NOMO-1 treated with dmso at 0.1 percent for 144 hours (cell line): ENCODE results near the gene PLCB1.

Experiments used
- DNase-seq: peaks from one replicate; lab custom pipeline; 2025; ENCODE audit not compliant: unreplicated experiment; lab: John Stamatoyannopoulos, UW

Gene PLCB1

DNA sequence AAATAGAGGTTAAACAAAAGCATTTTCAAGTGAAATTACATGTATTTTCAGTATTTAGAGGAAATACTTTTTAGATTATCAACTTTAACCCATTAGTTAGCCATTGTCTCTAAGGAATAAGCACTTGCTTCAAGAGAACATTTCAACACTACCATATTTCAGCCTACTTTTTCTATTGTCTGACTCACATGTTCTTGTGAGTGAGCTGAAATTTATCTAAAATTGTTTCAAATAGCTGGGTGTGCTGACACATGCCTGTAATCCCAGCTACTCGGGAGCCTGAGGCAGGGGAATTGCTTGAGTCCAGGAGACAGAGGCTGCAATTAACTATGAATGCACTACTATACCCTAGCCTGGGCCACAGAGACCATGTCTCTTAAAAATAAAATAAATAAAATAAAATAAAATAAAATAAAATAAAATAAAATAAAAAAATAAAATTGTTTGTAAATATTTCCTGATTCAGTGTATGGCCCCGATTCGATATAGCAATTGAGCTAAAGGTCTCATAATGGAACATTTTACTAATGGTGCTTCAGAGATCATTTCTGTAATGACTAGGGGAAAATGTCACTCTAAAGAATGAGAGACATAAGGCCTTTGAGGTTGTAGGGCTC is 612.3 kb downstream of the PLCB1 start:
- DNase-seq, result no peak

DNA sequence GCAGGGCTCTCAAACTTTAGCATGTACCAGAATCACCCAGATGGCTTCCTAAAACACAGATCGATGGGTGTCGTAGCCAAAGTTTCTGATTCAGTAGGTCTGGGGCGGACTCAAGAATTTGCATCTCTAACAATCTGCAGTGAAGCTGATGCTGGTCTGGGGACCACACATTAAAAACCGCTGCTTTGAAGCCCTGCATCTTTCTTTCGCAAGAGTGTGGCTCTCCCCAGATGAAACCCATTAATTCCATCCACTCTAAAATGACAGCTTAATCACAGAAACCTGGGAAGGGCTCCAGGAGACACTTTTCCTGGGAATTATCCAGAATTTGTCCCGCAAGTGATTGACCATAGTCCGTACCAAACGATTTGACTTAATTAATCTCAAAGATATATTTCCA is 617.0 kb downstream of the PLCB1 start:
- DNase-seq, result no peak

- no peak for DNase-seq
Measured at GRCh38 chr20:8749986-8750385, 617.9 kb downstream of the PLCB1 start.

DNA sequence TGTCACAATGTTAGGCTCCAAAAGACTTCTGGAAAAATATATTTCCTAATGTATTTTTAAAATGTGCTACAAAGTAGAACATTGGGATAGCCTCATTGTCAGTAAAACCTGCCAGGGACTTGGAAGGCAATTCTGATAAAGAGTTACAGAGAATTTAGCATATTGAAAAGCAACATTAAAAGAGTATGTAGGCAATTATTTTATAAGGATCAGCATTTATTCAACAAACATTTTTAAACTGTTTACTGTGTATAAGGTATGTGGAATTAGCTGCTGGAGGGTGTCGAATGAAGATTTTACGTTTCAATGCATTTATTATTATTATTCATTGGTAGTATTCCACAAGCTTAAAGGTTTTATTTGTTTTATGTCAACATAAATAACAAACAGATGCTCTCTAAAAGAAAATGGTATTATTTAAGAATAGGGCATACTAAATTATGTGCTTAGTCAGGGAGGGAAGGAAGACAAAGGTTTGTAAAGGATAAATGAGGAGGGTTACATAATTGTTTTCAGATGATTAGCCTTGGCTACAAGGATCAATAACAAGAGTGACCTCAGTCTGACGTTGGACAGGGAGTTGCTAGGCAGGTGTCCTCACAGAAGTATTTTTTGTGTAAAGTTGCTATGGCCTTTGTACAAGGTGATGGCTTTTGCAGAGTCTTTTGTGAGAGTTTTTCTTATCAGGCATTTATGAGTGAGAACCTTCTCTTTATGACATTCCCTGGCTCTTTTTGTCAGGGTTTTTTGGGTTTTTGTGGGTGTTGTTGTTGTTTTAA is 623.5 kb downstream of the PLCB1 start:
- no peak for DNase-seq

DNA sequence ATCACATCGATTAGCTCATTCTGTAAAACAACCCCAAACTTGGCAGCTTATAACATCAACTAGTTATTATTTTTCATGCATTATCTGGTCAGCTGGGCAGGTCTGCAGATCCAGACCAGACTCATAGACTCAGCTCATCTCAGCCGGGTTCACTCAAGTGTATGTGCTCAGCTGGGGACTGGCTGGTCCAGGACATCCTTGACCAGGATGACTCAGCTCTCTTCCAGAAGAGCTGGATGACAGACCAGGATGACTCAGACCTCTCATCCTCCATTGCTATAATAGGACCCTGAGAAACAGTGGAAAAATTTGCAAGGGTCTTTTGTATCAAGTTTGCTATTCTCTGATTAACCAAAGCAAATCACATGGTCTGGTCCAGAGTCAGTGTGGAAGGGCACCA is 624.3 kb downstream of the PLCB1 start:
- no peak for DNase-seq

- no peak for DNase-seq
Measured at GRCh38 chr20:8757146-8757545, 625.1 kb downstream of the PLCB1 start.

- no peak for DNase-seq
Measured at GRCh38 chr20:8764344-8764962, 632.4 kb downstream of the PLCB1 start.

DNA sequence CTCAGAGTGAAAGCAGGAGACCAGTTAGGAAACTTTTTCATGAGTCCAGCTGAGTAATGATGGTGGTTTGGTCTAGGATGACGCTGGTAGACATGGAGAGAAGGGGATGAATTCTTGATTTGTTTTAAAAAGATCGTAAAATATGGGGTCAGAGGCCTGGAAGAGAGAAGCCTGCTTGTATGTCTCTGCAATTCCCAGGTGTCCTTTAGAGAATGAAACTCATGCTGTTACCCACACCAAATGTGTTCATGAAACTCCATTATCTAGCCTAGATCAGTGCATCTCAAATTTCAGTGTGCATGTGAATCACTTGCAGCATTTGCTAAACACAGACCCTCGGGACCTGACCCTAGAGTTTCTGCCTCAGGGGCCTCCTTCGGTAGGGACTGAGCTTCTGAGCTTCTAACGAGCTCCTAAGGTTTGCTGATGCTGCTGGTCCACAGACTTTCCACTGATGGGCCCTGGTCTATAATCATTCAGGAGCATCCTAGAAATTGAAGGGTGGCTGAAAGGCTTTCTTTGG is 634.9 kb downstream of the PLCB1 start:
- DNase-seq, result no peak

GRCh38 chr20:8774412-8774811 is 642.3 kb downstream of the PLCB1 start:
- no peak for DNase-seq

DNA sequence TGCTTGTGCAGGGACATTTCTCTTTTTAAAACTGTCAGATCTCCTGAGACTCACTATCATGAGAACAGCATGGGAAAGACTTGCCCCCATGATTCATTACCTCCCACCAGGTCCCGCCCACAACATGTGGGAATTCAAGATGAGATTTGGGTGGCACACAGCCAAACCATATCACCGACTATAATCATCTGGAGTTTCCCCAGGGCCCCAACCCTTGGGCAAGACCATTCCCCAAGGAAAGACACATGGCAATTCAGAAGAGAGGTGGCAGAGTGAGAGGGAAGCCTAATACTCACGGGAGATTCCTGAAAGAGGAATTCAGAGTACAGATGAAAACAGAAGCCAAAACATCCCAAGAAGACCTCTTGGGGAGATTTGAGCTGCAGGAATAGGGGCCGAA is 645.8 kb downstream of the PLCB1 start:
- DNase-seq, result no peak

DNA sequence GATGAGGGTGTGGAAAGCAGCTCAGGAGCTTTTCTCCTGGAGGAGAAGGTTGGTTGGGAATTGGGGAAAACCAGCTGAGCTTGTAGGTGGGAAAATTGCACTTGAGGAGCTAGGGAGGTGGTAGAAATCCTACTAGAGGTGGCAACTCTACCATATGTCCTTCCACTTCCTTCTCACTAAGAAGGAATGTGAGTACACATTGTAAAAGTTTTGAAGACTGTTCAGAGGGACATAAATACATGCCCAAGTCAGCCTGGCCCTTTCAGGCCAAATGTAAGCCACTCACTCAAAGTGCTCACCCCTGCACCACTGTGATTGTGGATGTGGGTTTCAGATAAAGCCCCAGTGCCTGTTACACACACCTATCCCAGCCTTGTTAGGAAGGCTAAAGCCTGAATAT is 646.3 kb downstream of the PLCB1 start:
- DNase-seq, result no peak

GRCh38 chr20:8780915-8781314 is 648.8 kb downstream of the PLCB1 start:
- DNase-seq, result no peak

DNA sequence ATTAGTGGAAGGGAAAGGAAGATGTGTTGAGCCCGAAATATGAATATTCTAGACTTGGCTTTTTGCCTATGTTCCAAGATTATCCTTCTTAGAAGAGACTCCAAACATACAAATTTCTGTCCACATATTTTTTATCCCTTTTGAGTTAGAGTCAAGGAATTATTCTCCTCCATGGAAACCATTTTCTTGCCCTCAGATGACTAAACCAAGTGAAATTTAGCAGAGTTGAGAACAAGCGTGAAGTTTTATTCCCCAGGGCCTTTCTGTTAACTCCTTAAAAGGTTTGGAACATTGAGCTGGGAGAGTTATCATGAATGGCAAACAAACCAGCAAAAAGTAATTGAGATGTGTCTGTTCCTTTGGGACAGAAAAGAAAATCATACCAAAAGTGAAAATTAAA is 650.7 kb downstream of the PLCB1 start:
- DNase-seq, result no peak

DNA sequence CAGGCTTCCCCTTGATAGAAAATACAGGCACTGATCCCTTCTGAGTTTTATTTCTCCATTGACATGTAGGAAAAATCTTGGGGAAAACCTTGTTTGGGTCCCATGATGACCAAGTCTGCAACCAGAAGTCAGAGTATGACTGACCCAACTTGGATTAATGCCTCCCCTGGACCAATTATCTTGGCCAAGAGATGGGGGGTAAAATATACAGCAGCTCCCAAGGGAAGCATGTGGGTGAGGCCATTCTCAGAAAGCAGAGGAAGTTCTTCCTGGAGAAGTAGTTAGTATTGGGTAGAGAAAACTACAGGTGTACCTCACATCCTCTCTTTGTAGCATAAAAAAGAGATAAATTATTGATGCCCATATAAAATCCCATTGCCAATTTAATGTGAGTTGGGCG is 651.7 kb downstream of the PLCB1 start:
- DNase-seq, result no peak

- no peak for DNase-seq
Measured at GRCh38 chr20:8786383-8786782, 654.3 kb downstream of the PLCB1 start.

GRCh38 chr20:8787090-8787489 is 655.0 kb downstream of the PLCB1 start:
- no peak for DNase-seq

- no peak for DNase-seq
Measured at GRCh38 chr20:8788275-8788674, 656.2 kb downstream of the PLCB1 start.

- no peak for DNase-seq
Measured at GRCh38 chr20:8788831-8789230, 656.8 kb downstream of the PLCB1 start.

GRCh38 chr20:8790442-8791074 is 658.5 kb downstream of the PLCB1 start:
- DNase-seq, result no peak

GRCh38 chr20:8795404-8795803 is 663.3 kb downstream of the PLCB1 start:
- DNase-seq, result no peak

DNA sequence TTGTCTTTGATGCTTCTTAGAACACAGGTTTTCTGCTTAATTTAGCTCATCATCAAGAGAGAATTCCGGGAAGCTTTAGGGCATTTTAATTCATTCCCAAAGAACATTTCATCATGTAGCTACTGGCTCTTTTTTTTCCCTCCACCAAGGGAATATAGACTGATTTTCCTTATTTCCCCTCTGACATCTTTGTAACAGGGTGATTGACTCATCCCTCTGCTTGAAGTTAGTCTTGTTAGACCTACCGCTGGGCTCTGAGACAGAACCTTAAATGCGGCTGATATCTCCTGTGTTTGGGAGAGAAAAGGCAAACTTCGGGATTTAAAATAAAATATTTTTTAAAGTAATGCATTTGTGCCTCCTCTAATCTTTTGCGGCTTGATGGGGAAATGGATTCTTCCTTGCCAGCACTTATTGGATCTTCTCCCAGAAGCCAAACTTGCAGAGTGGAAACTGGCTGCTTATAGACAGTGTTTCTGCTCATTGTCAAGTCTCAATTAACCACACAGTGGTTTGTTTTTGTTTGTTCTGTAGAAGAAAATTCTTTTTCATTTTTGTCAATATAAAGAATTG is 664.1 kb downstream of the PLCB1 start:
- DNase-seq, result no peak
